Subcutaneous abdominal adipose tissue (tissue), 5 donors: ENCODE measurements around the gene CYB561D1.

Source experiments
- H3K27ac ChIP-seq: one replicate; pipeline ENCODE4 v1.7.0; 2013; ENCODE audit warnings: low read depth, mild to moderate bottlenecking, inconsistent platforms, low read length, moderate library complexity
- H3K27me3 ChIP-seq, 5 donors: one replicate each; pipeline ENCODE4 v1.7.0; 2013; ENCODE audit warnings: low read length in 5 of 5, inconsistent platforms in 1 of 5; ENCODE audit not compliant: control insufficient read depth in 5 of 5, insufficient read depth in 4 of 5
- H3K36me3 ChIP-seq, 5 donors: one replicate each; pipeline ENCODE4 v1.7.0; 2013; ENCODE audit warnings: low read length in 5 of 5; ENCODE audit not compliant: control insufficient read depth in 5 of 5, insufficient read depth in 5 of 5
- H3K4me1 ChIP-seq, 5 donors: one replicate each; pipeline ENCODE4 v1.7.0; 2013; ENCODE audit warnings: low read length in 5 of 5, mild to moderate bottlenecking in 3 of 5, moderate library complexity in 1 of 5; ENCODE audit not compliant: control insufficient read depth in 5 of 5, insufficient read depth in 5 of 5
- H3K4me3 ChIP-seq, 5 donors: one replicate each; pipeline ENCODE4 v1.7.0; 2013; ENCODE audit warnings: low read length in 5 of 5, low read depth in 1 of 5
- H3K9ac ChIP-seq, 5 donors: one replicate each; pipeline ENCODE4 v1.7.0; 2013; ENCODE audit warnings: low read length in 5 of 5, mild to moderate bottlenecking in 4 of 5, moderate library complexity in 3 of 5
- H3K9me3 ChIP-seq, 5 donors: one replicate each; pipeline ENCODE4 v1.7.0; 2013; ENCODE audit warnings: low read length in 5 of 5; ENCODE audit not compliant: control insufficient read depth in 5 of 5
- donor health status: healthy.
- donor health status: healthy.
- donor health status: healthy.
- donor health status: healthy.
- donor health status: healthy.

CYB561D1 gene

DNA sequence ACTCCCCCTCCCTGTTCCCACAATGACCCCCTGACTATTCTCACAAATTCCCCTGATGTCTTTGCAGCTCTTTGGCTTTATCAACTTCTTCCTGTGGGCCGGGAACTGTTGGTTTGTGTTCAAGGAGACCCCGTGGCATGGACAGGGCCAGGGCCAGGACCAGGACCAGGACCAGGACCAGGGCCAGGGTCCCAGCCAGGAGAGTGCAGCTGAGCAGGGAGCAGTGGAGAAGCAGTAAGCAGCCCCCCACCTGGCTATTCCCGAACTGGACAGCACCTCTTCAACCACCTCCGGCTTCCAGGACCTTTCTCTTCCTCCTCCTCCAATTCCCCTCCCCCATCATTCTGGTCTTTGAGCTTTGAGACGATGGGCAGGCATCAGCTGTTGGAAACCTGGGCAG lies 14.6 kb upstream of the CYB561D1 start:
- H3K9ac ChIP-seq, result no peak overlapping the region
- peaks cover 0 to 7% (median 0%) of the 10 kb centered on the region in 5 donors for H3K36me3 ChIP-seq
- no peak overlapping the region for H3K4me3 ChIP-seq
- H3K4me1 ChIP-seq, result peaks cover 1 to 12% (median 11%) of the 10 kb centered on the region in 5 donors
- H3K27me3 ChIP-seq, result peaks cover 0 to 10% (median 0%) of the 10 kb centered on the region in 5 donors
- no peak overlapping the region for H3K27ac ChIP-seq
- no peaks in the 10 kb centered on the region for H3K9me3 ChIP-seq

DNA sequence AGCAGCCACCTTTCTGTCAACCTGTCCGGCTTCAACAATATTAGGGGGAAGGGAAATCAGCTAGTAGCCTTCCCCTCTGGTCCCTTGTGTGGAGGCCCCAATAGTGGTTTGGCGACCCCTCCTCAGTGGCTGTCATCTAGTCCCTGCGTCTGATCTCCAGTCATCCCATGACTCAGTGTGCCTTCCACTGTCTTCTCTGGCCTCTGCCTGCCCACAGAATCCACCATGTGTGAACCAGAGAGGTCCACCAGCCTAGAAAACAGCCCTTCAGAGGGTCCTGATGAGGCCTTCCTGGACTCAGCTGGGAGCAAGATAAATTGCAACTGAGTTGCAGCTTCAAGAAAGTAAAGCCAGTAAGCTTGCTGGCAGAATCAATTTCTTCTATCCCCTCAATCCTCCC lies 14.0 kb upstream of the CYB561D1 start:
- H3K4me3 ChIP-seq, result no peak overlapping the region
- H3K9ac ChIP-seq, result no peak overlapping the region
- H3K4me1 ChIP-seq, result peaks cover 4 to 18% (median 17%) of the 10 kb centered on the region in 5 donors
- no peaks in the 10 kb centered on the region for H3K9me3 ChIP-seq
- peaks cover 0 to 10% (median 0%) of the 10 kb centered on the region in 5 donors for H3K27me3 ChIP-seq
- H3K27ac ChIP-seq, result no peak overlapping the region
- H3K36me3 ChIP-seq, result peaks cover 0 to 7% (median 0%) of the 10 kb centered on the region in 5 donors

DNA sequence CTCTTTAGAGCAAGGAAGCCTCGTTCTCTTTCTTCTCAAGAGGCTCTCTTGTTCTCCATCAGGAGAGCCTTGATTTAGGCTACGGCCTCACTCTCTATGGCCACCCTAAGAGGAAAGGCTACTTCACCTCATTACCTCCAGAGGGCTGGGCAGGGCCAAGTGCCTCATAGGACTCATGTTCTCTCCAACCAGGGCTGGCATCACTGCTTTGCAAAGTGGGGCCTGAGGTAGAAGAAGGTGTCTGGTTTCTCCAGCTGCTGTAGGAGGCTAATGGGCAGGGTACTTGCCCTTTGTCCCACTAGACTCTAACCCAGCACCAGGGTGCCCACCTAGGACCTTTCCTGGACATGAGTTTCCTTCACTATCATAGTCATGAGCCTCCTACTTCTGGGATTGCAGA lies 12.2 kb upstream of the CYB561D1 start:
- Histone ChIP-seq H3K36me3 (peaks cover 0 to 12% (median 0%) of the 10 kb centered on the region in 5 donors), H3K27ac (no peak overlapping the region), H3K9ac (no peak overlapping the region)

DNA sequence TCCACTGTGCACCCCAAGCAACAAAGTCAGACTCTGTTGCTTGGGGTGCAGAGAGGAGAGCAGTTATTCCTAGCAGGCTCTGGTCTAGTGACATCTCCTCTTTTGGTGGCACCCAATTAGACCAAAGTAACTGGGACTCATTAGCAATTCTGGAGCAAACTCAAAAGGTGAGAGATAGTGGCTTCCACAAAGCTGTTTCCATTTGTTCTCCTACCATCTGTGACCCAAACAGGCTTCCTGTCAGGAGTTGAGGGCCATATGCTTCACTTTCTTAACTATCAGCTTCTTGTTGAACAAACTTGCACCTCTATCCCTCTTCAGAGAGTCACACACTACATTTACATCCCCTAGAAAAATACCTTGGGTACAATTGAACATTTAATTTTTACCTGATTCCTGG lies 11.7 kb upstream of the CYB561D1 start:
- Histone ChIP-seq H3K9me3 (no peaks in the 10 kb centered on the region), H3K4me1 (peaks cover 3 to 19% (median 18%) of the 10 kb centered on the region in 5 donors), H3K36me3 (peaks cover 0 to 14% (median 0%) of the 10 kb centered on the region in 5 donors), H3K4me3 (no peak overlapping the region), H3K9ac (no peak overlapping the region), H3K27me3 (peaks cover 0 to 7% (median 0%) of the 10 kb centered on the region in 5 donors), H3K27ac (no peak overlapping the region)

More for the DNA sequence above, 12.2 kb upstream of the CYB561D1 start:
- peaks cover 4 to 19% (median 18%) of the 10 kb centered on the region in 5 donors for H3K4me1 ChIP-seq
- peaks cover 0 to 10% (median 0%) of the 10 kb centered on the region in 5 donors for H3K27me3 ChIP-seq
- H3K4me3 ChIP-seq, result no peak overlapping the region
- H3K9me3 ChIP-seq, result no peaks in the 10 kb centered on the region

DNA sequence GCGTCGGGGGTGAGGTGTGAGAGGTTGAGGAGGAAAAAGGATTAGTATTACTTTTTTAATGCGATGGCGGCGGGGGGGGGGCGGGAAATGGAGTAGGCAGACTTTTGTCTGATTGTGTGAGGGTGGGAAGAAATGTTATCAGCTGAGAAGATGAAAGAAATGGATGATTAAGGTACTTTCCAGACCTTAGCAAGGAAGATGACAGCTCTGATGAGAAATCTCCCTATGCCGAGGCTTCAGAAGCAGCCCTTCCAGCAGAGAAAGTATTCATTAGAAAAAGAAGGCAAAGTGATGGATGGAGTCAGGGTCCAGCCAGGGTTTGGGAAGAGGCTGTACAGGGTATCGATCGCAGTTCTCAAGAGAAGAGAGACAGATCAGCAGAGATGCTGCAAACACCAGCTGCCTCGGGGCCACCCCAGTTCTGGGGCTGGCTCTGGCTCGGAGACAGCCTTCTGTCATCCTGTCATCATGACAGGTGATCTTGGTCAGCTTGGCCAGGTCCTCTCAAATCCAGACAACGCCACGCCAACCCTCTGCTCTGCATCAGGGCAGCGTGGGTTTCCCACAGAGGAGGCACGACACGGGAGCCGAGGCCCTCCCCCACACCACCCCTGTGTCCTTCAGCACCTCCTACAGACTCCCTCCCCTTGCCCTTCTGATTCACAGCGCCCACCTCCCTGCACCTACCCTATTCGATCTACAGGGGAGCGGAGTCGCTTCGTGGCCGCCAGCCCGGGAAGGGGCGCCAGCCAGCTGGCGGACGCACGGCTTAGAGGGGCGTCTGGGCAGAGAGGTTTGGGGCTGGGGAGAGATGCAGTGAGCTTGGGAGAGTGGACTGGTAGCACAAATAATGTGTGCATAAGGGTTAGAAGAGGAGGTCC lies 10.9 kb upstream of the CYB561D1 start:
- H3K9ac ChIP-seq, result peak overlapping the region in 3 of 5 donors; percentile 27 to 62 (median 51)
- no peak overlapping the region for H3K27ac ChIP-seq

DNA sequence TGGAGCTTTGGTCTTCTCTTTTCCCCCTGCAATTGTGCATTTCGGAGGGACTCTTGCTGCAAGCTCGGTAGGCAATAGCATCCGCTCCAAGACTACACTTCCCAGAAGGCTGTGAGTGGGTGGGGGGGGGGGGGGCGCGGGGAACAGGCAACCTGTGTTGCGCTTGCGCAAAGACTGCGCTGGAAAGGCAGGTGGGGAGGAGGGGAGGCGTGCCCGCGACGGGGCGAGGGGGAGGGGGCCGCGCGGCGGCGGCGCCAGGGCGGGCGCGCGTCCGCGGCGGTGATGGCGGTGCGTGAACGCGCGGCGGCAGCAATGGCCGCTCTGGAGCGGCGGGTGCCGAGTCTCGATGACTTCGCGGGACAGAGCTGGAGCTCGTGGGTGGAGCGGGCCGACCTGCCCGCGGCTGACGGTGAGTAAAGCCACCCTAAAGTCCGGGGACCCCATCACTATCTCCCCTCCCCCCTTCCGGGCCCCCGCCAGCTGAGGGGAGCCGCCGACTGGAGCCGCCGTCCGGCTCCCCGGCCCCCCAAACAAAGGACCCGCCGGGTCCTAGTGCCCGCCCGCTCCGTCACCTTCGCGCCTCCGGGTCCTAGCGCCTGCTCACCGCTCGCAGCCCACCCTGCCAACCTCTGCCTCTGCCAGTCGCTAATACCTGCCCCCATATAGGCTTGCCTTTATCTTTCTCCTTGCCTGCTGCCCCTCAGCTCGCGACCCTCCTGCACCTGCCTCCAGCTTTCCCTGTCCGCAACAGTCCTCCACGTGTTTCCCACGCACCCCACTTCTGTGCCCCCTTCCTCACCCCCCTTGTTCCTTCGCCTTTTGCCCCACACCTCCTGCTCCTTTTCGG lies 10.0 kb upstream of the CYB561D1 start, which contains the start of gene ATXN7L2:
TSS of gene ATXN7L2 (plus strand) at position 234 of the 847 bp plus-strand sequence. CDS start at position 283, 49 bp downstream.
- H3K4me3 ChIP-seq, result peak within 1 kb of the TSS; percentile 74 to 86 (median 81)
- no peaks in the 10 kb centered on the region for H3K9me3 ChIP-seq
- H3K27me3 ChIP-seq, result no peaks in the 10 kb centered on the region
- peaks cover 0 to 28% (median 6%) of the 10 kb centered on the region in 5 donors for H3K36me3 ChIP-seq
- peaks cover 3 to 19% (median 18%) of the 10 kb centered on the region in 5 donors for H3K4me1 ChIP-seq
- peak within 1 kb of the TSS; percentile 57 for H3K27ac ChIP-seq
- H3K9ac ChIP-seq, result peak within 1 kb of the TSS; percentile 8 to 63 (median 61)

More for the DNA sequence above, 10.9 kb upstream of the CYB561D1 start:
- Histone ChIP-seq H3K27me3 (no peaks in the 10 kb centered on the region), H3K4me1 (peaks cover 3 to 19% (median 18%) of the 10 kb centered on the region in 5 donors), H3K9me3 (no peaks in the 10 kb centered on the region), H3K36me3 (peaks cover 0 to 21% (median 0%) of the 10 kb centered on the region in 5 donors), H3K4me3 (peak overlapping the region; percentile 69 to 86 (median 74))

DNA sequence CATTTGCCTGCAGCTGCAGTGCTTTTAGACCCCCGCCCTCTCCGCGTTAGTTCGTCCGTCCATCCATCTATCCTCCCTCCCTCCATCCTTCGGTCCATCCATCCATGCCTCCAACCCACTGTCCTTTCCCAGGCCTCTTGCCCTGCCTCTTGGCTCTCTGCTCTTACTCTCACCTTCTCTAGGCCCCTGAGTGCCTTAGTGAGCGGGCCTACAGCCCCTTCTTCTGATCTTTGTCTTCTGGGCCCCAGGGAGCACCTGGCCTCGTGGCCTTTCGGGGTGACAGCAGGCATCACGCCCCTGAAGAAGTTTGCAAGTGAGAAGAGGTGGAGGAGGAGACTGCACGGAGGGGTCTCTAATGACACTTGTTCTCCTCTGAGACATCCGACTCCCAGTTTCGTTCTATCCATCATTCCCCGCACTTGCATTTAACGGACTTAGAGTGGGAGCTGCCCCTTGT lies 9.3 kb upstream of the CYB561D1 start:
- Histone ChIP-seq H3K9ac (peak overlapping the region in 4 of 5 donors; percentile 8 to 61 (median 48)), H3K4me1 (peaks cover 3 to 19% (median 18%) of the 10 kb centered on the region in 5 donors), H3K36me3 (peaks cover 0 to 33% (median 12%) of the 10 kb centered on the region in 5 donors), H3K27me3 (no peaks in the 10 kb centered on the region), H3K9me3 (no peaks in the 10 kb centered on the region), H3K4me3 (peak overlapping the region; percentile 73 to 86 (median 81)), H3K27ac (peak overlapping the region; percentile 57)

DNA sequence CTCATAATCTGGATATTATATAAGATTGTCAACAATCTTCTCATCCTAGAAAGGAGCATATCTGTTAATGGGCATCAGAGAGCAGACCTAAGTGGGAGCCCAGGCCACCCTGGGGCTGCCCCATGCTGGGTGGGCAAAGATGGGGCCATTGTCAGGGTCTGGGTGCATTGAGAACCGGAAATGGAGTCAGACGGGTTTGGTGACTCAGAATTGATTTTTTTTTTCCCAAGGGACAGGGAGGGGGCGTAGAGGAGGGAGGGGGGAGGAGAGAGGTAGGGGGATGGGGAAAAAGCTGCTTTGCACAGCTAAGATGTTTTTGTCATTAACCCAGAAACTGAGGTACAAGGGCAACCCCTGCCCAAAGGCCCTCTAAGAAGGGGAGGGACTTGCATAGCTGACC lies 8.9 kb upstream of the CYB561D1 start:
- H3K36me3 ChIP-seq, result peaks cover 0 to 30% (median 12%) of the 10 kb centered on the region in 5 donors
- no peak overlapping the region for H3K27ac ChIP-seq
- H3K4me3 ChIP-seq, result peak overlapping the region in 2 of 5 donors; percentile 77 to 86
- H3K9ac ChIP-seq, result no peak overlapping the region
- H3K27me3 ChIP-seq, result no peaks in the 10 kb centered on the region
- no peaks in the 10 kb centered on the region for H3K9me3 ChIP-seq
- peaks cover 3 to 19% (median 18%) of the 10 kb centered on the region in 5 donors for H3K4me1 ChIP-seq

DNA sequence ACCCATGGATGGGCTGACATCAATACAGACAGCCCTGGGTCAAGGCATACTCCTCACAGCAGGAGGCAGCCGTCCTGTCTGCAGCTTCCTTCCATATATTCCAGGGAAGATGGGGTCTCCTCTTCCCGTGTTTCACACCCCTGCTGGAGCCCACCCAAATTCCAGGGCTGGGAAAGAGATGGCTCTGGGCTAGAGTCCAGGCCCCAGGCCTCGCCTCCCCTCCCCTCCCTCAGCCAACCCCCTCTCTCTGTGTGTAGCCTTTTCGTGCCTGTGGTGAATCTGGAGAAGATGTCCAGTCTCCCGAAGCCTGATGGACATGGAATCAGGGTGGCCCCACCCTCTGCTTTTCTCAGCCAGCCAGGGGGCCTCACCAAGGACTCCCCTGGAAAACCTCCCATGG lies 6.6 kb upstream of the CYB561D1 start:
- Histone ChIP-seq H3K4me3 (no peak overlapping the region), H3K4me1 (peaks cover 3 to 21% (median 19%) of the 10 kb centered on the region in 5 donors), H3K27me3 (no peaks in the 10 kb centered on the region), H3K9me3 (no peaks in the 10 kb centered on the region), H3K9ac (no peak overlapping the region), H3K36me3 (peaks cover 0 to 29% (median 12%) of the 10 kb centered on the region in 5 donors), H3K27ac (no peak overlapping the region)
